Fibroblast of lung (primary cell): ENCODE data around the gene KIF6.

Experiments
- EZH2 ChIP-seq: IDR thresholded peaks from 2 replicates; pipeline ENCODE4 v1.5.1; 2012; ENCODE audit warnings: low read length, control low read depth, mild to moderate bottlenecking; ENCODE audit errors: missing control alignments
- TF ChIP-seq, protein P1 (sequence below), 2 donors: IDR thresholded peaks in 1 of 2; conservative IDR thresholded peaks in 1 of 2; 1 replicate in 1 of 2; 2 replicates in 1 of 2; pipeline ENCODE4 v1.5.1; 2011 to 2012; ENCODE audit warnings: low read length in 2 of 2, control low read depth in 1 of 2, inconsistent platforms in 1 of 2, low read depth in 1 of 2, mild to moderate bottlenecking in 1 of 2

DNA sequence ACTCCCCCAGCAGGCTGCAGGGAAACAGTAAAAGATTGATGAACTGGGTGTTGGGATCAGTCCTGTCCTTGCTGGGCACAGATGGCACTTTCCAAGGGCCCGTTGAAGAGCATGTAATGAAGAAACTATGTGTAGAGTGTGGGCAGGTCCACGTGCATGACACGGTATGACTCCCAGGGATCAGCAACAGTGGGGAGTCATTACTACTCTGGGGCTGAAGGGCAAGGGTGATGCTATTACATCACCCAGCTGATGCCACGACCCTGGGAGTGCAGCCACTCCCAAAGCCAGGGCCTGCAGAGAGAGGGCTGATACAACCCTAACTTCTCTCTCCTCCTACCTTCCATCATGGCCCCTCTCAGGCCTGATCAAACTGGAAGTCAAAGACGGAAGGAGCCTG is 431.1 kb downstream of the KIF6 start:
- TF ChIP-seq, protein P1, sequence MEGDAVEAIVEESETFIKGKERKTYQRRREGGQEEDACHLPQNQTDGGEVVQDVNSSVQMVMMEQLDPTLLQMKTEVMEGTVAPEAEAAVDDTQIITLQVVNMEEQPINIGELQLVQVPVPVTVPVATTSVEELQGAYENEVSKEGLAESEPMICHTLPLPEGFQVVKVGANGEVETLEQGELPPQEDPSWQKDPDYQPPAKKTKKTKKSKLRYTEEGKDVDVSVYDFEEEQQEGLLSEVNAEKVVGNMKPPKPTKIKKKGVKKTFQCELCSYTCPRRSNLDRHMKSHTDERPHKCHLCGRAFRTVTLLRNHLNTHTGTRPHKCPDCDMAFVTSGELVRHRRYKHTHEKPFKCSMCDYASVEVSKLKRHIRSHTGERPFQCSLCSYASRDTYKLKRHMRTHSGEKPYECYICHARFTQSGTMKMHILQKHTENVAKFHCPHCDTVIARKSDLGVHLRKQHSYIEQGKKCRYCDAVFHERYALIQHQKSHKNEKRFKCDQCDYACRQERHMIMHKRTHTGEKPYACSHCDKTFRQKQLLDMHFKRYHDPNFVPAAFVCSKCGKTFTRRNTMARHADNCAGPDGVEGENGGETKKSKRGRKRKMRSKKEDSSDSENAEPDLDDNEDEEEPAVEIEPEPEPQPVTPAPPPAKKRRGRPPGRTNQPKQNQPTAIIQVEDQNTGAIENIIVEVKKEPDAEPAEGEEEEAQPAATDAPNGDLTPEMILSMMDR (conservative IDR thresholded peaks at IDR 0.05 in 1 of 2, IDR thresholded peaks at IDR 0.05 in 1 of 2; ENCODE audit: low read depth in 1 of 2, low read length in 2 of 2): no peak
- TF ChIP-seq EZH2: no peak
